Measurements from ENCODE around the gene TMEM72. TPM values are rescaled to one million over a fixed set of nuclear protein-coding genes. Genes with fewer than 3 reads are reported as not detected.

Gene TMEM72
- total RNA-seq, 2 donors from 2014 or later, result not detected

DNA sequence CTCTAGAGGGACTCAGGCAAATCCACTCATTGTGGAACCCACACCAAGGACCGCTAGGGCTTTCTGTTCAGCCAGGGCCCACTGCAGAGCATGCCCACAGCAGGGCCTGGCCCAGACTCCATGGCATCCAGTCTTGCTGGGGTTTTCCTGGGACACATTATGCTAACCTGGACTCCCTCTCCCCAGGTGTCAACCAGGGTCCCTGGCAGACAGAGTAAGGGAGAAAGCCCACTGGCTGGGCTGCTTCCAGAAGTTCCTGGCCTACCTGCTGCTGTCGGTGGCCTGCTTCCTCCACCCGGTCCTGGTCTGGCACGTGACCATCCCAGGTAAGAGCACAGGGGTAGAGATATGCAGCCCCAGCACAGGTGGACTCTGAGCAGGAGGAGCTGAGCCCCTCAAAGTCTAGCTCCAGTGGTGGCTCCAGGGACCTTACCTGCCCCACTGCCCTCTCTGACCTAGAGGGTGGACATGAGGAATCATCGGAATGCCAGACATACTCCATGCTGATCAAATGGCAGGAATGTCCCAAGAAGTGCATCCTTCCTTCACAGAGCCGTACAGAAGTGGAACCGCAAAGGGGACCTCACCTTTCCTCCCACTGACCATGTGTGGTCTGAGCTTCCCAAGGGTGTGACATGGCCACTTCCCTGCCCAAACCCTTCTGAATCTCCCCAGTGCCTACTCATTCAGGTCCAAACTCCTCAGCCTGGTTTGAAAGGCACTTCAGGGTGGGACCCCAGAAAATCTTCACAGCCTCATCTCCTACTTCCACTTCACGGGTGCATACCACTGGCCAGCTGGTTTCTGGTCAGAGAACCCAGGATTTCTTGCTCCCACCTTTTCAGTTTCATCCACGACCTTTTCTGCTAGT lies 22.5 kb downstream of the TMEM72 start:
- TF ChIP-seq, protein P1, sequence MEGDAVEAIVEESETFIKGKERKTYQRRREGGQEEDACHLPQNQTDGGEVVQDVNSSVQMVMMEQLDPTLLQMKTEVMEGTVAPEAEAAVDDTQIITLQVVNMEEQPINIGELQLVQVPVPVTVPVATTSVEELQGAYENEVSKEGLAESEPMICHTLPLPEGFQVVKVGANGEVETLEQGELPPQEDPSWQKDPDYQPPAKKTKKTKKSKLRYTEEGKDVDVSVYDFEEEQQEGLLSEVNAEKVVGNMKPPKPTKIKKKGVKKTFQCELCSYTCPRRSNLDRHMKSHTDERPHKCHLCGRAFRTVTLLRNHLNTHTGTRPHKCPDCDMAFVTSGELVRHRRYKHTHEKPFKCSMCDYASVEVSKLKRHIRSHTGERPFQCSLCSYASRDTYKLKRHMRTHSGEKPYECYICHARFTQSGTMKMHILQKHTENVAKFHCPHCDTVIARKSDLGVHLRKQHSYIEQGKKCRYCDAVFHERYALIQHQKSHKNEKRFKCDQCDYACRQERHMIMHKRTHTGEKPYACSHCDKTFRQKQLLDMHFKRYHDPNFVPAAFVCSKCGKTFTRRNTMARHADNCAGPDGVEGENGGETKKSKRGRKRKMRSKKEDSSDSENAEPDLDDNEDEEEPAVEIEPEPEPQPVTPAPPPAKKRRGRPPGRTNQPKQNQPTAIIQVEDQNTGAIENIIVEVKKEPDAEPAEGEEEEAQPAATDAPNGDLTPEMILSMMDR (IDR thresholded peaks at IDR 0.05), result no peak
- DNase-seq (ENCODE audit: low spot score) (no peak), ATAC-seq (ENCODE audit: insufficient number of reproducible peaks, low FRiP score, low read depth) (no peak)
- H3K4me3 ChIP-seq, result no peak overlapping the region
- H3K4me1 ChIP-seq (ENCODE audit: control insufficient read depth in 1 of 2, low read depth in 2 of 2), result peaks cover 21 to 37% of the 10 kb centered on the region in 2 donors
- no peak overlapping the region for H3K27ac ChIP-seq
- H3K9me3 ChIP-seq, result no peaks in the 10 kb centered on the region
- no peaks in the 10 kb centered on the region for H3K27me3 ChIP-seq (replicated peaks; ENCODE audit: insufficient read depth)
- no peaks in the 10 kb centered on the region for H3K36me3 ChIP-seq

DNA sequence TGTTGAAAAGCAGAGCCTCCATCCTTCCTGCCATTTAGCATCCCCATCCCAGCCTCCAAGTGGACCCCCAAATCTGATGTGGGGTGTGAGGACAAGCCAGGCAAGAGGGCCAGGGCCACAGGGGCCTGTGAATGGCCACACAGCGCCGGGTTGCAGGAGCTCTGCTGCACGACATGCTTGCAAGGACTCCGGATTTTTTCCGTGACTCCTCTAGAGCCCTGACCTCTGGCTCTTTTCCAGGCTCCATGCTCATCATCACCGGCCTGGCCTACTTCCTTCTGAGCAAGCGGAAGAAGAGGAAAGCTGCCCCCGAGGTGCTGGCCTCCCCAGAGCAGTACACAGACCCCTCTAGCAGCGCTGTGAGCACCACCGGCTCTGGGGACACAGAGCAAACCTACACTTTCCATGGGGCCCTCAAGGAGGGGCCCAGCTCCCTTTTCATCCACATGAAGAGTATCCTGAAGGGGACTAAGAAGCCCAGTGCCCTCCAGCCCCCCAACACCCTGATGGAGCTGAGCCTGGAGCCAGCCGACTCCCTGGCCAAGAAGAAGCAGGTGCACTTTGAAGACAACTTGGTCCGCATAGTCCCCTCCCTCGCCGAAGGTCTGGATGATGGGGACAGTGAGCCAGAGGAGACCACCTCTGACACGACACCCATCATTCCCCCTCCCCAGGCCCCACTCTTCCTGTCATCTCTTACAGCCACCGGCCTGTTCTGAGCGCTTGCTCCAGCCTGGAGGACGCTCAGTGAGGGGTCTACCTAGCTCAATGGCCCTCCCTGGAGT lies 23.5 kb downstream of the TMEM72 start:
- Histone ChIP-seq H3K9me3 (no peaks in the 10 kb centered on the region), H3K27ac (peak overlapping the region; percentile 51 to 69), H3K27me3 (replicated peaks; ENCODE audit: insufficient read depth) (no peaks in the 10 kb centered on the region), H3K36me3 (no peaks in the 10 kb centered on the region), H3K4me1 (ENCODE audit: control insufficient read depth in 1 of 2, low read depth in 2 of 2) (peaks cover 21 to 37% of the 10 kb centered on the region in 2 donors), H3K4me3 (no peak overlapping the region)
- TF ChIP-seq, protein P1 (IDR thresholded peaks at IDR 0.05), result no peak
- ATAC-seq (ENCODE audit: insufficient number of reproducible peaks, low FRiP score, low read depth) (no peak), DNase-seq (ENCODE audit: low spot score) (no peak)

DNA sequence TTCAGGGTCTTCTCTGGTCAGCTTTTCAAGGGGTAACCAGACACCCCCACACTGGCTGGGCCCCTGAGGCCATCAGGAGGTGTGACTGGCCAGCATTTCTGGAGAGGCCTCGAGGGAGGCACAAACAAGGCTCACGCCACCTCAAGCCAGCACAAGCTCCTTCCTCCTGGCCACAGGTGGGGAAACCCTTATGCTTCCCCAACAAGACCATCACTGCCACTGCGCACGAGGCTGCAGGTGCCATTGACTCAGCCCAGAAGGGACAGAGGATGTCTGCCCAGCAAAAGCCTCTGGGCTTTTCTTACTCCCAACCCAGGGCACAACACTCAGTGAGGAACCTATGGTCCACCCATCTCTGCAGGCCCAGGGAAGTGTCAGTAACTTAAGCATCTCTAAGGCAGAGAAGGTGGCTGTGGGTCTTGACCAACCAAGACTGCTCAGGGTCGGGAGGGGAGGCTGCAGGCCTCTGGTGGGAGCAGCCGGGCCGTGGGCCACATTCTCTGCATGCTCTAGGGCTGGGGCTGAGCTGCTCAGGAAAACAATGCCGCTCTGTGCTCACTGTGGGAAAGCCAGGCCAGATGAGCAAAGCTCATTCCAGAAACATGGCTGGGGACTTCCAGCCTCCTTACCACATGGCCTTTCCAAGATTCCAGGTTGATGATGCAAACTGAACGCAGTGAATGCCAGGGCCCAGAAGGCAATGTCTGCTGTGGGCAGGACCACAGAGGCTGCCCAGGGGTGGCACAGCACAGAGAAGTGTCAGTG lies 24.2 kb downstream of the TMEM72 start:
- peaks cover 21 to 37% of the 10 kb centered on the region in 2 donors for H3K4me1 ChIP-seq (ENCODE audit: control insufficient read depth in 1 of 2, low read depth in 2 of 2)
- H3K27me3 ChIP-seq (replicated peaks; ENCODE audit: insufficient read depth), result no peaks in the 10 kb centered on the region
- no peak overlapping the region for H3K4me3 ChIP-seq
- H3K9me3 ChIP-seq, result no peaks in the 10 kb centered on the region
- TF ChIP-seq, protein P1 (IDR thresholded peaks at IDR 0.05), result no peak
- H3K36me3 ChIP-seq, result no peaks in the 10 kb centered on the region
- DNase-seq (ENCODE audit: low spot score) (no peak), ATAC-seq (ENCODE audit: insufficient number of reproducible peaks, low FRiP score, low read depth) (peak; percentile 50)
- H3K27ac ChIP-seq, result peak overlapping the region; percentile 51 to 69

DNA sequence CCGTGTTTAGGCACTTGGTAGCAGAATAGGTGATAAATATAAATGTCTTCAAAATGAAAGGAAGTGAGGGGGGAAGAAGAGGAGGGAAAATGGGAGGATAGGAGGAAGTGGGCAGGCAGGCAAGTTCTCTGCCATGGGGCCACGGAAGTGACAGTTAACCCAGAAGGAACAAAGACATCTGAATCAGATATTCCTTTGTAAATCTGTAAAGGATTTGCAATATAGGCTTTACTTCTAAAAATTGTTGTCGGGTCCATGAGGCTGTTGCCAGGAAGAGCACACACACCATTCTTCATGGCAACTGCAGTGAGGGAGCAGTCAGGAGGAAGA lies 24.8 kb downstream of the TMEM72 start:
- Histone ChIP-seq H3K4me1 (ENCODE audit: control insufficient read depth in 1 of 2, low read depth in 2 of 2) (peaks cover 21 to 37% of the 10 kb centered on the region in 2 donors), H3K27me3 (replicated peaks; ENCODE audit: insufficient read depth) (no peaks in the 10 kb centered on the region), H3K9me3 (no peaks in the 10 kb centered on the region), H3K36me3 (no peaks in the 10 kb centered on the region), H3K27ac (peak overlapping the region; percentile 51 to 69), H3K4me3 (no peak overlapping the region)
- TF ChIP-seq, protein P1 (IDR thresholded peaks at IDR 0.05), result no peak
- no peak for DNase-seq (ENCODE audit: low spot score)
- ATAC-seq (ENCODE audit: insufficient number of reproducible peaks, low FRiP score, low read depth), result no peak
